ENCODE measurements around the gene SYT9. TPM values are rescaled to one million over a fixed set of nuclear protein-coding genes. Genes with fewer than 3 reads are reported as not detected.

The SYT9 gene
- total and polyA plus RNA-seq, 2 of the 8 experiments (the other 6 are each of a cell fraction or from before 2014, with no cell fraction given): 1.5 to 2.9 TPM

- TF ChIP-seq SAP30 (IDR thresholded peaks at IDR 0.05; ENCODE audit: insufficient read depth, insufficient replicate concordance, low read length): no peak
- TF ChIP-seq KDM5A (IDR thresholded peaks at IDR 0.05; ENCODE audit: low read length): no peak
- no peak for TF ChIP-seq KDM4A (IDR thresholded peaks at IDR 0.05; ENCODE audit: low read depth, low read length, severe bottlenecking)
- no peak for TF ChIP-seq SRF (IDR thresholded peaks at IDR 0.05; ENCODE audit: low read depth, low read length)
These were observed 222.0 kb downstream of the SYT9 start (continued) for GRCh38 chr11:7473717-7474116.

Measured in H1 (cell line).